K562 (cell line): ENCODE data around the gene FANK1.

Experiments used
- ATF7 ChIP-seq: fragments of 450-650 bp; IDR thresholded peaks from 2 replicates; pipeline ENCODE4 v1.7.1; 2014; ENCODE audit warnings: mild to moderate bottlenecking, moderate library complexity
- EP300 ChIP-seq: IDR thresholded peaks from 2 replicates; pipeline ENCODE4 v1.6.1; 2012; ENCODE audit warnings: low read length, improper control_type of control experiment
- KLF13 ChIP-seq: fragments of 450-650 bp; IDR thresholded peaks from 2 replicates; pipeline ENCODE4 v1.6.1; 2016; ENCODE audit warnings: missing genetic modification characterization, low read depth, mild to moderate bottlenecking, missing compliant biosample characterization, moderate library complexity, borderline replicate concordance
- NR1H2 ChIP-seq: sonication (generic); formaldehyde crosslinking; IDR thresholded peaks from 2 replicates; pipeline ENCODE4 v1.4.0; 2020; ENCODE audit warnings: mild to moderate bottlenecking, missing genetic modification reagents
- POLR2AphosphoS2 ChIP-seq: IDR thresholded peaks from 2 replicates; pipeline ENCODE4 v1.6.1; 2012; ENCODE audit warnings: low read length, improper control_type of control experiment
- RBBP5 ChIP-seq: fragments of 200-600 bp; sonication (generic); IDR thresholded peaks from 2 replicates; pipeline ENCODE4 v1.6.1; 2012; ENCODE audit warnings: borderline replicate concordance, mild to moderate bottlenecking, low read length, control low read depth, inconsistent platforms; ENCODE audit not compliant: insufficient read depth, poor library complexity, severe bottlenecking
- SP2 ChIP-seq: IDR thresholded peaks from 2 replicates; pipeline ENCODE4 v1.6.1; 2011; ENCODE audit warnings: mild to moderate bottlenecking, low read depth, low read length, moderate library complexity; ENCODE audit not compliant: poor library complexity, severe bottlenecking; ENCODE audit errors: extremely low read depth
- ZC3H8 ChIP-seq: fragments of 450-650 bp; IDR thresholded peaks from 2 replicates; pipeline ENCODE4 v1.6.1; 2017
- TF ChIP-seq, protein P1 (sequence below), 3 experiments: IDR thresholded peaks in 2 of 3; conservative IDR thresholded peaks in 1 of 3; 2 replicates each; pipeline ENCODE4 v1.5.1; 2011 to 2012; ENCODE audit warnings: low read length in 3 of 3, mild to moderate bottlenecking in 3 of 3, control low read depth in 2 of 3, improper control_type of control experiment in 1 of 3, inconsistent platforms in 1 of 3, low read depth in 1 of 3, mixed read lengths in 1 of 3, moderate library complexity in 1 of 3; ENCODE audit not compliant: insufficient read depth in 2 of 3
- TF ChIP-seq, protein P2 (sequence below): fragments of 450-650 bp; IDR thresholded peaks from 2 replicates; pipeline ENCODE4 v1.6.1; 2014; ENCODE audit warnings: low read depth, mild to moderate bottlenecking, moderate library complexity, borderline replicate concordance
- TF ChIP-seq, protein P3 (sequence below): fragments of 450-650 bp; formaldehyde crosslinking; IDR thresholded peaks from 2 replicates; pipeline ENCODE4 v1.4.0; 2020; ENCODE audit warnings: mild to moderate bottlenecking, moderate library complexity

DNA sequence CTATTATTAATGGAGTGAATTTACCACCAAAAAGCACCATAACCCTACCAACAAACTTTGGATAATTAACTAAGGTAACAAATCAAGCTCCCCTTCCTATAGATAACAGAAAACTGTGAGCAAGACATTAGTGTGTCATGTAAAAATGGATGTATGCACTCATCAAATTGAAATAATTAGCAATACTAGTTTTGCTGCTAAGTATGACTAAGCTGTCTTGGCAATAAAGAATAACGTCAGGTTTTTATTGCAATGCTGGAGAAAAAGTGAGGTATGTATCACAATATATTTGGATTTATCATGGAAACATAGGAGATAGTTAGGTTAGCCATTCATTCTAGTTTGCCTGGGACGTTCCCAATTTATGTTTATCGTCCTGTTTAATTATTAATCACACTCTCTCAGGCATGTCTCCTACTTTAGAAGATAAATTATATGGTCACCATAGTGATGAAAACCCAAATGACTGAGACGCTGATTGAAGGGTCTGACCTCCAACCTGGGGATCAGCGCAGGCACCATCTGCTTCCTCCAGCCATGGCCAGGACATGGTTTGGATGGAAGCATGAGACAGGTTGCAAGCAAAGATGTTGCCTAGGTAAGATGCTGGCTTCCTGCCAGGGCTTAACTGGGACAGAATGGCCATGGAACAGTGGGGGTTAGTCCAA is 125.6 kb downstream of the FANK1 start:
- TF ChIP-seq ATF7 = no peak
- TF ChIP-seq, protein P1, sequence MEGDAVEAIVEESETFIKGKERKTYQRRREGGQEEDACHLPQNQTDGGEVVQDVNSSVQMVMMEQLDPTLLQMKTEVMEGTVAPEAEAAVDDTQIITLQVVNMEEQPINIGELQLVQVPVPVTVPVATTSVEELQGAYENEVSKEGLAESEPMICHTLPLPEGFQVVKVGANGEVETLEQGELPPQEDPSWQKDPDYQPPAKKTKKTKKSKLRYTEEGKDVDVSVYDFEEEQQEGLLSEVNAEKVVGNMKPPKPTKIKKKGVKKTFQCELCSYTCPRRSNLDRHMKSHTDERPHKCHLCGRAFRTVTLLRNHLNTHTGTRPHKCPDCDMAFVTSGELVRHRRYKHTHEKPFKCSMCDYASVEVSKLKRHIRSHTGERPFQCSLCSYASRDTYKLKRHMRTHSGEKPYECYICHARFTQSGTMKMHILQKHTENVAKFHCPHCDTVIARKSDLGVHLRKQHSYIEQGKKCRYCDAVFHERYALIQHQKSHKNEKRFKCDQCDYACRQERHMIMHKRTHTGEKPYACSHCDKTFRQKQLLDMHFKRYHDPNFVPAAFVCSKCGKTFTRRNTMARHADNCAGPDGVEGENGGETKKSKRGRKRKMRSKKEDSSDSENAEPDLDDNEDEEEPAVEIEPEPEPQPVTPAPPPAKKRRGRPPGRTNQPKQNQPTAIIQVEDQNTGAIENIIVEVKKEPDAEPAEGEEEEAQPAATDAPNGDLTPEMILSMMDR (IDR thresholded peaks at IDR 0.05 in 2 of 3, conservative IDR thresholded peaks at IDR 0.05 in 1 of 3; ENCODE audit: insufficient read depth in 2 of 3, low read depth in 1 of 3, low read length in 3 of 3) = no peak
- TF ChIP-seq SP2 = no peak
- TF ChIP-seq, protein P2, sequence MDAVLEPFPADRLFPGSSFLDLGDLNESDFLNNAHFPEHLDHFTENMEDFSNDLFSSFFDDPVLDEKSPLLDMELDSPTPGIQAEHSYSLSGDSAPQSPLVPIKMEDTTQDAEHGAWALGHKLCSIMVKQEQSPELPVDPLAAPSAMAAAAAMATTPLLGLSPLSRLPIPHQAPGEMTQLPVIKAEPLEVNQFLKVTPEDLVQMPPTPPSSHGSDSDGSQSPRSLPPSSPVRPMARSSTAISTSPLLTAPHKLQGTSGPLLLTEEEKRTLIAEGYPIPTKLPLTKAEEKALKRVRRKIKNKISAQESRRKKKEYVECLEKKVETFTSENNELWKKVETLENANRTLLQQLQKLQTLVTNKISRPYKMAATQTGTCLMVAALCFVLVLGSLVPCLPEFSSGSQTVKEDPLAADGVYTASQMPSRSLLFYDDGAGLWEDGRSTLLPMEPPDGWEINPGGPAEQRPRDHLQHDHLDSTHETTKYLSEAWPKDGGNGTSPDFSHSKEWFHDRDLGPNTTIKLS = no peak
- no peak for TF ChIP-seq ZC3H8
- TF ChIP-seq RBBP5 = no peak
- no peak for TF ChIP-seq POLR2AphosphoS2
- TF ChIP-seq, protein P3, sequence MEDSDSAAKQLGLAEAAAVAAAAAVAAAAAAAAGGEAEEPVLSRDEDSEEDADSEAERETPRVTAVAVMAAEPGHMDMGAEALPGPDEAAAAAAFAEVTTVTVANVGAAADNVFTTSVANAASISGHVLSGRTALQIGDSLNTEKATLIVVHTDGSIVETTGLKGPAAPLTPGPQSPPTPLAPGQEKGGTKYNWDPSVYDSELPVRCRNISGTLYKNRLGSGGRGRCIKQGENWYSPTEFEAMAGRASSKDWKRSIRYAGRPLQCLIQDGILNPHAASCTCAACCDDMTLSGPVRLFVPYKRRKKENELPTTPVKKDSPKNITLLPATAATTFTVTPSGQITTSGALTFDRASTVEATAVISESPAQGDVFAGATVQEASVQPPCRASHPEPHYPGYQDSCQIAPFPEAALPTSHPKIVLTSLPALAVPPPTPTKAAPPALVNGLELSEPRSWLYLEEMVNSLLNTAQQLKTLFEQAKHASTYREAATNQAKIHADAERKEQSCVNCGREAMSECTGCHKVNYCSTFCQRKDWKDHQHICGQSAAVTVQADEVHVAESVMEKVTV (CRISPR knock-in tag) = no peak
- TF ChIP-seq NR1H2 (CRISPR knock-in tag) = no peak
- no peak for TF ChIP-seq EP300
- TF ChIP-seq KLF13 = no peak
